NCI-H510A (cell line): ENCODE results near the gene RAG1.
"Not testable (repeated sequence)": the region's sequence is repeated elsewhere in the genome, so short reads cannot be mapped to it uniquely, and the experiment has no call there.

ENCODE experiments used
- DNase-seq: peaks from one replicate; lab custom pipeline; 2025; lab: John Stamatoyannopoulos, UW

Gene RAG1

DNA sequence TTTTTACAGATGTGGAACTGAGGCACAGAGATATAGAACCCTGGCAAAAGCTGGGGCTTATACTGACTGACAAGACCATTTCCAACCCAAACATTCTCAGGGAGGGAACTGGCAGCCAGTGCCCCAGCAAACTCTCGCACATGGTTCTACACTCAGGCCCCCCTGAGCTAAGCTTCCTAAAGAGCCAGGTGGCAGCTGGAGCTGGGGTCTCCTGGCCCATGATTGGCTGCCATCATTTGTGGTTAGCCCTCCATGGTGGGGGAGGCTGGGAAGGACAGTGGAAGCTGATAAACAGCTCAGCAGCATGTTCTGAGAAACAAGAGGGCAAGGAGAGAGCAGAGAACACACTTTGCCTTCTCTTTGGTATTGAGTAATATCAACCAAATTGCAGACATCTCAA is at the start of gene RAG1:
Gene RAG1 (plus strand): TSS at position 314 of the 400 bp plus-strand sequence. CDS start 5,298 bp downstream, outside the sequence.
- no peak for DNase-seq

DNA sequence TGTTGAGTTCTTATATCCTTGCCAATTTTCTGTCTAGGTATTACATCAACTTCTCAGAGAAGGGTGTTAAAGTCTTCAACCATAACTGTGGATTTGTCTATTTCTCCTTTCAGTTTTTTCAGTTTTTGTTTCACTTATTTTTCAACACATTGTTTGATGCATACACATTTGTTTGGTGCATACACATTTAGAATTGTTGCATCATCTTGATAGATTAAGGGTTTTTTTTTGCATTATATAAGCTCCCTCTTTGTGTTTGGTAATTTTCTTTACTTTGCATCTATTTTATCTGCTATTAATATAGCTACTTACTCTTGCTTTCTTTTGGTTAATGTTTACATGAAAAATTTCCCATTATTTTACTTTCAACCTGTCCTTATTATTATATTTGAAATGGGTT is 37.0 kb upstream of the RAG1 start:
- no peak for DNase-seq

DNA sequence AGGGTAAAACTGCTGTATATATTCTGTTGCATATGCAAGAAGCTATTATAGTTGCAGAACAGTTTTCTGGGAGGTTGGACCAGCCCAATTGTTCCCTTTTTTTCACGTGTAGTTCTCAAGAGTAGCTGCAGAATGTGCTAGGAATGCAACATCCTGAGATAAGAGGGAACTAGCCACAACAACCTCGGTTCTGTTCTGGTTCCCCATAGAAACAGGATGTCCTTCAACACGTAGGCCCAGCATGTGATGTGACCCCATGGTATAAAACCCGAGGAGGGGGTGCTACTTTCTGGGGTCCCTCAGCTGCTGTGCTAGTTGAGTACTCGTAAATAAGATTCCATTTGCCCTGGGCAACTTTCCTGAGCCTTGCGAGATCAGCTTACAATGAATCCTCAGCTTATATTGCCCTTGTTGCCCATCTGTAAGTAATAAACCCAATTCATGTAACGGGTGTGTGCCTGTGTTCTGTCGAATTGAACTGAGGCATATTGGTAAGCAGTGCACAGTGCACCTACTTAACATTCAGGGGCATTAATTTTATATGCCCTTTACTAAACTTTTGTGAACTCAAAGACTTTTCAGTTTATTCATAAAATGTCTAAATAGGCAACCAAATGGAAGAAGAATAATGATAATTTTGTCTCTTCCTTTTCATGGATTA is 34.7 kb upstream of the RAG1 start:
- no peak for DNase-seq

DNA sequence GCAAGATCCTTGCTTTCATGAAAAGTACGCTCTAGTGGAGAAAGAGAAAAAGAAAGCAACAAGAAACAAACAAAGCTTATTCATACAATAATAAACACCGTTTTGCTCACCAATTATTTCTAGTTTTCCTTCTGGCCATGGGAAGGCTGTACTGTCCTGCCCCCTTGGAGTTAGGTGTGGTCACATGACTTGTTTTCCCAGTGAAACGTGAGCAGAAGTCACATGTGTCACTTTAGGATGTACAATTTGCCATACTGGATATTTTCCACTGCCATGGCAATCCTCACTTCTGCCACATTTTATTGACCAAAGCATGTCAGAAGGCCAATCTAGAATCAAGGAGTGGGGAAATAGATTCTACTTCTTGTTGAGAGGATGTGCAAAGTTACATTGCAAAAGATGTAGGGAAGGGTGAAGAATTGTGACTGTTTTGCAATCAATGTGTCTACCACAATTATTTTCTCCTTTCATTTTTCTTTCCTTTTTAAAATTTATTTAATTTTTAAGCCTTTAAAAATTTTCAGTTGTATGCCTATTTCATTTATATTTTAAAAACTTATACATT is 33.4 kb upstream of the RAG1 start:
- DNase-seq, result no peak

DNA sequence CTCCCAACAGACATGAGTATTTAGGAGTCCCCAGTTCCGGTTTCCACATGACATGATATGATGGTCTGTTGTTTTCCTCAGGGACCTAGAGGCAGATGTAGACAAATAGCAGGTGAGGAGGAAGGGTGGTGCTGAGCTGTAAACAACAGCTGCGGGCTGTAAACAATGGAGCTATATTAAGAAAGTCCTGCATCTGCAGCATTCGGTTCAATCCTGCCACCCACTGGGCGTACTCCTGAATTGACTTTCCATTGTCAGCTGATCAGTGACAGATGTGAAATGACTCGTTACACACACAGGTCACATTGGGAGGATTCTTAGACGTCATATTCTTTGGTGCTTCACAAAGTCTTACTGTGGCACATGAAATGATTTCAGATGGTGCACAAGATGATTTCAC is 26.8 kb upstream of the RAG1 start:
- DNase-seq, result no peak

DNA sequence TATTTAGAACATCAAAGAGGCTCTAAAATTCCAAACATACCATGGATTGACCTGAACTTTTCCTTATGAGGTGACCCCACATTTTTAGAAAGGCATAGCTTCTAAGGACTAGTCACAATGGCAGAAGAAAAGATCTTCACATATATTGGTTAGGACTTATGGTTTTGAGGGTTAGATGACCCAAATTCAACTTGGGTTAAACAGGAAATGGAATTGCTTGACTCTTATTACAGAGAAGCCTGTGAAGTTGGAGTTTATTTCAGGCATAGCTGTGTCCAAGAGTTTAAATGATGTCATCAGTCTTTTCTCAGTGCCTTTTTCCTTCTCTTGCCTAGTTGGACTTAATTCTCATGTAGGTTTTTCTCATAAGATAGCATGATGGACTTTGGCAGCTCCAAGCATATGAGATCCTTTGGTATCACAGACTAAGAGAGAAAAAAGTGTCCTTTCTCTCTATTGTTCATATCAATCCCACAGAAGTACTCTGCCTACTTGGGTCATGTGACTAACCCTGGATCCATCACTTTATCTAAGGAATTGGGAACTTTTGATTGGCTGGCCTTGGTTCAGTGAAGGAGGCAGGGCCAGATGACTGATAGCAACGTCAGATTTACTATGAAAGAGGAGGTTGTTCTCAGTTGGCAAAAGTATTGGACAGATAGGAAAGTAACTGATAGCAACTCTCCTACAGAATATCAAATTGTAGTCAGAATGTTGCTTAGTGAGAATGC is 17.3 kb upstream of the RAG1 start:
- no peak for DNase-seq

DNA sequence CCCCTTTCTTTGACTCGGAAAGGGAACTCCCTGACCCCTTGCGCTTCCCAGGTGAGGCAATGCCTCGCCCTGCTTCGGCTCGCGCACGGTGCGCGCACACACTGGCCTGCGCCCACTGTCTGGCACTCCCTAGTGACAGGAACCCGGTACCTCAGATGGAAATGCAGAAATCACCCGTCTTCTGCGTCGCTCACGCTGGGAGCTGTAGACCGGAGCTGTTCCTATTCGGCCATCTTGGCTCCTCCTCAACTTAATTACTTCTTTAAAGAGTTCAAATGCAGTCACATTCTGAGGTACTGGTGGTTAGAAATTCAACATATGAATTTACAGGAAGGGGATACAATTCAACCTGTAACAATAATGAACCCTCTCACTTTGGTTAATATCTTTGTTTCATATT is 10.4 kb upstream of the RAG1 start:
- not testable (repeated sequence) for DNase-seq

DNA sequence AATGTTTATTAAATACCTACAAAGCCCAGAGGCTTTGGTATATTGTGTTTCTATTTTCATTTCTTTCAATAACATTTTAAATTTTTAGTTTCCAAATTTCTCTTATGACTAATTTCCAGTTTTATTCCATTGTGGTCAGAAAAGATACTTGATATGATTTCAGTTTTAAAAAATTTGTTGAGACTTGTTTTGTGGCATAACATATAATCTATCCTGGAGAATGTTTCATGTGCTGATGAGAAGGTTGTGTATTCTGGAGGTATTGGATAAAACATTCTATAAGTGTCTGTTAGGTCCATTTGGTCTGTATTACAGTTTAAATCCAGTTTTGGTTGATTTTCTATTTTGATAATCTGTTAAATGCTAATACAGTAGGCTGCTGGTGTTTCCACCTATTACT is 9.8 kb upstream of the RAG1 start:
- DNase-seq, result no peak

DNA sequence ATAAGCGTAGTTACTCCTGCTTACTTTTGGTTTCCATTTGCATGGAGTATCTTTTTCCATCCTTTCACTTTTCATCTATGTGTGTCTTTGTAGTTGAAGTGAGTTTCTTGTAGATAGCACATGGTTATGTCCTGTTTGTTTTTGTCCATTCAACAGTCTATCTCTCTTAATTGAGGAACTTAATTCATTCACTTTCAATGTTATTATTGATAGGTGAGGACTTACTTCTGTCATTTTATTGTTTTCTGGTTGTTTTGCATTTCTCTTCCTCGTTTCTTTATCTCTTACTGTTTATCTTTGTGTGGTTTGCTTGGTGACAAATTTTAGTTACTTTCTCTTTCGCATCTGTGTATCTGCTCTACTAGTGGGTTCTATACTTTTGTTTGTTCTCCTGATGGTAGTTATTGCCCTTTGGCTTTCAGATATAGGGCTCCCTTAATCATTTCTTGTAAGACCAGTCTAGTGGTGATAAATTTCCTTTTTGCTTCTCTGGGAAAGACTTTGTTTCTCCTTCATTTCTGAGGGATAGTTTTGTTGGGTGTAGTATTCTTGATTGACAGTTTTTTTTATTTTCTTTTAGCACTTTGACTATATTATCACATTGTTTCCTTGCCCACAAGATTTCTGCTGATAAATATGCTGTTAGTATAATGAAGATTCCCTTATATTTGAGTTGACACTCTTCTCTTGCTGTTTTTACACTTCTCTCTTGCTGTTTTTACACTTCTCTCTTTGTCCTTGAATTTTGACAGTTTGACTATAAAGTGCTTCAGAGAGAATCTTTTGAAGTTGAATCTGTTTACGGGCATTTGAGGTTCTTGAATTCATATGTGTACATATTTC is 9.0 kb upstream of the RAG1 start:
- DNase-seq, result no peak

DNA sequence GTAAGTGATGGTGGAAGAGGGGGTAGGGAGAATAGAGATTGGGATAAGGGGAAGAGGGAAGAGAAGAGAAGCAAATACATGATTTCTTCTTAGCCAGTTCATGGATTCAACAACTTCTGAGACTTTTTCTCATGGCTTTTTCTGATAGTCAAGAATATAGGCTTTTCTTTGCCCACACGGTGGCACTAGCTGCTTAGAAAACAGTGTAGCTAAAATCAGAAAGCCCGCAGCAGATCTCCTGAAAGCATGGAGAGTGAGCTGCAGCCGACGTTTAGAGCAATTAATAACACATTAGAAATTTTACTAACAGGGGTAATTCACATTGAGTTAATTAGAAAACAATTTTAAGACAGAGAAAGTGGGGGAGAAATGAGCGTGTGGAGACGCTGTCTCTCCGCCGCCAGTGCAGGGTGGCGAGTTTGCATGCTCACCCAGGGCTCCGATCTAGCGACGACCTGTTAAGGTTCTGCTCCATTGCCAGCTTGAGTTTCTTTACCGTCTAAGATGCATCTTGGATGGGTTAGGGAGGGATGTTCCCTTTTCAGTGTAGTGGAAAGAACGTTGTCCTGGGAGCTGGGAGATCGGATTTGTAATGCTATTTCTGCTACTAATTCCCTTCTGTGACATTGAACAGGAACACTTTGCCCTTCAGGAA is 3.3 kb upstream of the RAG1 start:
- DNase-seq, result no peak

DNA sequence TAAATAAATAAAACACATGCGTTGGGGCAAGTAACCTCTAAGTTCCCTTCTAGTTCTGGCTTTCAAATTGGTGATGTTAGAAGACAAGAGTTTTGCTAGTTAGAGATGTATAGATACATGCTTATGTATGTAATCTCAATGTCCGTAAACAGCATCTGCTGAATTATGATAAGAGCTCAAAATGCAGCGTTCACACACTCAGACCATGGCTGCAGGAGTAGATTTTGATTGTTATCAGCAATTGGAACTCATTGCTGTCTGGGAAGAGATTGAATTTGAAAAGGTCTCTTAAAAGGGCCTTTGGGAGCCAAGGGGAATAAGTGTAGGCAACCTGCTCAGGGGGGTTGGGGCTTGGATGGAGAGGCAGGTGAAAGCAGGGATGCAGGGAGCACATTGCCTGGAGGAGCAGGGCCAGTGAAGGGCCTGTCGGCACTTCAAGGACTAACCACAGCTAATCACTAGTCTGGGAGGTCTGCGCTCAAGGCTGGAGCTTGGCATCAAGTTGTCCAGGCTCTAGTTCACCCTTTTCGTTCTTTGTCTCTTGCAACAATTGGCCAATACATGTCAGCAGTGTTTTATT is 2.7 kb upstream of the RAG1 start:
- no peak for DNase-seq

DNA sequence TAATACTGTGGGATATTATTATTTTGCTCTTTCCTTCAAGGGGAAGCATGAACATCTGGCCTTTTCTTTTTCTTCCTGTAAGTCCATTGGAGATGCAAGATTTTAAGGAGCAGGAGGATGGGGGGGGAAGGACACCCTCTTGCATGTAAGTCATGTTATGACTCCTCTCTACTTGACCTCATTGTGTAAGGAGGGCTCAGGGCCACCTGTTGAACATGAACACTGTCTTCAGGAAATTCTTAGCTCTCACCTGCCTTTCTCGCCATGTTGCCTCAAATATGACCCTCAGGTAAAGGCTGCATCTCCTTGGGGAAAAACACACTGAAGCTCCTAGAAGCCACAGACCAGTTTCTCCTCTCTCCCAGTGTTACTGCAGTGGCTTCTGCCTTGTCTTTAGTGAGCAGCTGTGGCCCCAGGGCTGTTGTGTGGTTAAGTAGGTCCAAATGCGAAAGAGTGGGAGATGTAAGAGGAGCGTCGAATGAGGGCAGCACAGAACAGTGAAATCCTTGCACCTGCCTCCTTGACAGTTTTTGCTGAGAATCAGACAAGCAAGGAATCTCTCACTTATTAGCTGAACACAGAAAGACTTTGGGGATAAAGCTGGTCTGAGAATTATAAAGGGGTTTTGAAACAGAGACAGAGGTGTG is 1.3 kb upstream of the RAG1 start:
- DNase-seq, result no peak

DNA sequence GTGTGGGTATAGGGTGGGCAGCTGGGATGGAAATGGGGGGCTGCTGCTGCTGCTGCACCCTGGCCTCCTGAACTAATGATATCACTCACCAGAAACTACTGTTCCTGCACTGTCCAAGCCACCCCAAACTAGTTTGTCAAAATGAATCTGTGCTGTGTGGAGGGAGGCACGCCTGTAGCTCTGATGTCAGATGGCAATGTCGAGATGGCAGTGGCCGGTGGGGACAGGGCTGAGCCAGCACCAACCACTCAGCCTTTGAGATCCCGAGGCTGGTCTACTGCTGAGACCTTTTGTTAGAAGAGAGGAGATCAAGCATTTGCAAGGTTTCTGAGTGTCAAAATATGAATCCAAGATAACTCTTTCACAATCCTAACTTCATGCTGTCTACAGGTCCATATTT is 1.3 kb downstream of the RAG1 start:
- DNase-seq, result no peak

DNA sequence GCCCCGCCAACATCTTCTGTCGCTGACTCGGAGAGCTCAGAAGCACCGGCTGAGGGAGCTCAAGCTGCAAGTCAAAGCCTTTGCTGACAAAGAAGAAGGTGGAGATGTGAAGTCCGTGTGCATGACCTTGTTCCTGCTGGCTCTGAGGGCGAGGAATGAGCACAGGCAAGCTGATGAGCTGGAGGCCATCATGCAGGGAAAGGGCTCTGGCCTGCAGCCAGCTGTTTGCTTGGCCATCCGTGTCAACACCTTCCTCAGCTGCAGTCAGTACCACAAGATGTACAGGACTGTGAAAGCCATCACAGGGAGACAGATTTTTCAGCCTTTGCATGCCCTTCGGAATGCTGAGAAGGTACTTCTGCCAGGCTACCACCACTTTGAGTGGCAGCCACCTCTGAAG is 6.7 kb downstream of the RAG1 start:
- DNase-seq, result no peak

DNA sequence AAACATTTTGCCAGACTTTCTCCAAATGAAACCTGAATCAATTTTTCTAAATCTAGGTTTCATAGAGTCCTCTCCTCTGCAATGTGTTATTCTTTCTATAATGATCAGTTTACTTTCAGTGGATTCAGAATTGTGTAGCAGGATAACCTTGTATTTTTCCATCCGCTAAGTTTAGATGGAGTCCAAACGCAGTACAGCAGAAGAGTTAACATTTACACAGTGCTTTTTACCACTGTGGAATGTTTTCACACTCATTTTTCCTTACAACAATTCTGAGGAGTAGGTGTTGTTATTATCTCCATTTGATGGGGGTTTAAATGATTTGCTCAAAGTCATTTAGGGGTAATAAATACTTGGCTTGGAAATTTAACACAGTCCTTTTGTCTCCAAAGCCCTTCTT is 9.6 kb downstream of the RAG1 start:
- no peak for DNase-seq

DNA sequence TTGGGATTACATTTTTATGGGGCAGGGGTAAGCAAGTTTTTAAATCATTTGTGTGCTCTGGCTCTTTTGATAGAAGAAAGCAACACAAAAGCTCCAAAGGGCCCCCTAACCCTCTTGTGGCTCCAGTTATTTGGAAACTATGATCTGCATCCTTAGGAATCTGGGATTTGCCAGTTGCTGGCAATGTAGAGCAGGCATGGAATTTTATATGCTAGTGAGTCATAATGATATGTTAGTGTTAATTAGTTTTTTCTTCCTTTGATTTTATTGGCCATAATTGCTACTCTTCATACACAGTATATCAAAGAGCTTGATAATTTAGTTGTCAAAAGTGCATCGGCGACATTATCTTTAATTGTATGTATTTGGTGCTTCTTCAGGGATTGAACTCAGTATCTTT is 10.1 kb downstream of the RAG1 start:
- no peak for DNase-seq

DNA sequence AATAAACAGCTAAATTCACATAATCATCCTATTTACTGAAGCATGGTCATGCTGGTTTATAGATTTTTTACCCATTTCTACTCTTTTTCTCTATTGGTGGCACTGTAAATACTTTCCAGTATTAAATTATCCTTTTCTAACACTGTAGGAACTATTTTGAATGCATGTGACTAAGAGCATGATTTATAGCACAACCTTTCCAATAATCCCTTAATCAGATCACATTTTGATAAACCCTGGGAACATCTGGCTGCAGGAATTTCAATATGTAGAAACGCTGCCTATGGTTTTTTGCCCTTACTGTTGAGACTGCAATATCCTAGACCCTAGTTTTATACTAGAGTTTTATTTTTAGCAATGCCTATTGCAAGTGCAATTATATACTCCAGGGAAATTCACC is 10.7 kb downstream of the RAG1 start:
- no peak for DNase-seq

DNA sequence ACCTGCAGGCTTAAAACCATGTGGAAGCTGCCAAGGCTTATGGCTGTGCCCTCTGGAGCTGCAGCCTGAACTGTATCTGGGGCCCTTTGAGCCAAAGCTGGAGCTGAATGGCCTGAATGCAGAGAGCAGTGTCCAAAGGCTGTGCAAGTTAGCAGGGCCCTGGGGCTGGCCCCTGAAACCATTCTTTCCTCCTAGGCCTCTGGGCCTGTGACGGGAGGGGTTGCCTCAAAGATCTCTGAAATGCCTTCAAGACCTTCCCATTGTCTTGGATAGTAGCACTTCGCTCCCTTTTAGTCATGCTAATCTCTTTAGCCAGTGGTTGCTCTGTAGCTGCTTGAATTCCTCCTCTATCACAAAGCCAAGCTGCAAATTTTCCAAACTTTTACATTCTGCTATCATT is 13.7 kb downstream of the RAG1 start:
- DNase-seq, result no peak

DNA sequence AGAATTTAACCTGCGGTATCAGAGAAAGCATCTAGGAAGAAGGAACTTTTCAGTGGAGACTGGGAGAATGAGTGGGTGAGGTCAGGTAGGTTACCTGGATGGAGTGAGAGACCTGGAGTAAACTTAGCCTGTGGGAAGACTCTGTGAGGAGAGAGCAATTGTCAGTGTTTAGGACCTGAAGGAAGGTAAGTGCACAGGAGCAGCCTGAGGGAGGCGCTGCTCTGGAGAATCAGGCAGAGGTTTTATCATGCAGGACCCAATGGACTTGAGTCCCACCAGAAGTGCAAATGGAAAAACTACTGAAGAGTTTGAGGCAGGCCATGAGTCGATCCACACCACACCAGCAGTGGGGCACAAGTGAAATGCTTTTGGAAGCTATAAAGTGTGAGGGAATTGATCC is 15.9 kb downstream of the RAG1 start:
- no peak for DNase-seq

DNA sequence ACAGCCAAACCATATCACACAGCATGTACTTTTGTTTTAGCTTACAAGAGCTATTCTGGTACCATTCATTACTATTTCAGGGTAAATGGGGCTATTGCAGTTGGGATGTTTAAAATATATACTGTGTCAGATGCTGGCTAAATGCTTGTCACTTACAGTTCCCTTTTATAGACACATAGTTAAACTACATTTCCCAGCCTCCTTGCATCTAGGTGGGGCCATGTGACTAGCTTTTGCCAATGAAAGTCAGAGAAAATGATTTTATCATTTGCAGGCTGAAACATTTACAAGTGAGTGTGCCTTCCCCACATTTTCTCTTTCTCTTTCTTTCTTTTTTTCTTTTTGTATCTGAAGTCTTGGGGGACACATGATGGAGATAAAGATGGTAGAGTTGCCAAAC is 18.7 kb downstream of the RAG1 start:
- DNase-seq, result no peak

DNA sequence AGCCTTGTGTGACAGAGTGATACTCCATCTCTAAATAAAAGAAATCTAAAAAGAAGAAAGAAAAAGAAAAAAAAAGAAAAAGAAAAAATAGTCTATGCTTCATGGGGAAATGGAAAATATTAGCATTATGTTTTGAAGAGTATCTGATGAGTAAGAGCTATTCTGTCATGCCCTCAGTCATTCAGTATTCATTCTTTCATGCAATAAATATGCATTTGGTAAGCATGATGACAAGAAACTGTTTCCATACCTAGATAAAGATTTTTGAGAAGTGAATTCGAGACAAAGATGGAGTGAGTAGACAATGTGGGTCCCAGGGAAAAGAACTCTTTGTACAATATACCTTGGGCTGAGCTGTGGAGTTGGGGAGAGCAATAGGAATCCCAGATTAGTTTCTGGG is 20.3 kb downstream of the RAG1 start:
- no peak for DNase-seq
